HG02678 (cell line): ENCODE measurements around the gene GLCCI1.

ENCODE experiments used
- ATAC-seq: cut with Tn5 transposase; IDR thresholded peaks from one replicate; pipeline ENCODE4 v1.9.1; 2021; ENCODE audit warnings: mild to moderate bottlenecking, moderate library complexity; ENCODE audit not compliant: unreplicated experiment

Gene GLCCI1

DNA sequence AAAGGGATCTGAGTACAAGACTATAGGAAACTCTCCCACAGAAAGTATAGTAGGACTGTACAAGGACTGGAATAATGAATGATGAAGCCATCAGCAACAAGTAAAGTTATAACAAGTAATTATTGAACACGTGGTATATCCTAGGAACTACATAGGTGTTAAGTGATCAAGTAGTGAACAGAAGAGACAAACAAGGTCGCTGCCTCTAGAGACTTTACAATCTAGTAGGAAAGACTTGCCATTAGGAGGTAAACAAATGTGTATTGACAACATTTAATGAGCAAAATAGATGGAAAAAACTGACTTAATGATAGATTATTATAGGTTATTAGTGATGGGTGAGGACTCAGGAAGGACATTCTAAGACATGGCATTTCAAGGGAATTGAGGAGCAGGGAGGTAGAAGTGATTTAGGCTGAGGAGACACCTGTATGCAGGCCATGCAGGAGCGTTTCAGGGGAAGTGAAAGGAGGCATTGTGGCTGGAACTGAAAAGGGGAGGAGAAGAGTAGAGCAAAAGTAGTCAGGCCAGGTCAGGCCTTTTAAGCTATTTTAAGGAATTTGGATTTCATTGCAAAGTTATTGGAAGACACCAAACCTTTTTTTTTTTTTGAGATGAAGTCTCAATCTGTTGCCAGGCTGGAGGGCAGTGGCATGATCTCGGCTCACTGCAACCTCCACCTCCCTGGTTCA is 8.5 kb upstream of the GLCCI1 start:
- peak; percentile 93 for ATAC-seq

DNA sequence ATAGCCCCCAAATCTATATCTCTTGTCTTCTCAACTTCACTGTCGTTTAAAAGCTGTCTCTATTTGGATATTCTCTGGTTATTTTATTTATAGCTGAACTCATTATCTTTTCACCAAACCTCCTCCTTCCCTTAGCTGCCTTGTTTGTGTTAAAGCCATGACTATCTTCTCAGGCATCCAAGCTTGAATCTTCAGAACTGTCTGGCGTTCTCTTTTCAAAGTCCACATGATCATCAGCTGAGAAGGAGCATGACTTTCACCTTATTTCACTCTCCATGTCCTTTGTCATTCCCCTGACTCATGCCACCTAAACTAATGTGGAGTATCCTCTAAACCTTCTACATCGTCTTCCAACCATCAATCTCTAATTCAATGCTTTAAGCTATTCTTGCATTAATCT is 5.7 kb upstream of the GLCCI1 start:
- no peak for ATAC-seq

DNA sequence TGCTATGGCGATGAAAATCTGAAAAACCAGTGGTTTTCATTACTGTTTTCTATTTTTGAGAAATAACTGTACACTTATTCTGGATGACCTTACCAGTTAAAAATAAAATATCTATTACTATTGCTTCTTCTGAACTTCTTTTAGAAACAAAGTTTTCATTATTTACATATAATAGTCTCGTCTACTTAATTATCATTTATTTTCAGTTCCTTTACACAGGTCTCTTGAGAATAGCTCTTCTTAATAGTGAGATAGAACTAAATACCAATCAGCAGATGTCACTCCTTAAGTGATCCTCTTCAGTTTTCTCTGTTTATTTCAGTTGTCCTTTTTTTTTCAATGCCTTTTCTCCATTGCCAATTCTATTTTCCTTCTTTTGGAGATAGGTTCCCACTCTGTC is 4.3 kb upstream of the GLCCI1 start:
- no peak for ATAC-seq

DNA sequence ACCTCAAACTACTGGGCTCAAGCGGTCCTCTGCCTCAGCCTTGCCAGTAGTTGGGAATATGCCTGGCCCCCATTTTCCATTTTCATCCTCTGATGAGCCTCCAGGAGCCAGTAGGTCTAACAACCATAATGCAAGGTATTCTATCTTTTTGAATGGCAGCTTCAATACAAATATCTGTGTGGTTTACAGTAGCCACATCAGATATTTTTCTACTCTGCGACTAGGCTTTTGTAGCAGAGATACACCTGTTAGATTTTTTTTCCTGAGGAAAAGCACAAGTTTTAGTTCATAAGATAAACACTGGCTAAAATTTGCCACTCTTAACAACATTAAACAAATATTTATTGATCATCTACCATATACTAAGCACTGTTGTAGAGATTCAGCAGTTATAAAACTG is 3.9 kb upstream of the GLCCI1 start:
- no peak for ATAC-seq

DNA sequence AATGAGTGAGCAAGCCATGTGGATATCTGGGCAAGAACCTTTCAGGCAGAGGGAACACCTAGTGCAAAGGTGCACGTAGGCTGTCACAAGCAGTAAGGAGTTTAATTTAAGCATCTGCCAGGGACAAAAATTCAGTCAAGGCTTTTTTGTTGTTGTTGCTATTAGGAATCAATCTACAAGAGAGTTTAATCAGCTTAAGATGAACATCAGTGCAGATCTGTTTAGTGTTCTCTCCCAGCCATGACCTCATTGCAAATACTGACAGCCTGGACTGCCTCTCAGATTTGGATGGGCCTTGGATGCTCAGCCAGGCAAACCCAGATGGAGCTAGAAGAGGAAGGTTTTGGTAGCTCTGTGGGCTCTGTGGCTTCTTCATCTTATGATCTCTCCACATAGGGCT is 3.3 kb upstream of the GLCCI1 start:
- ATAC-seq, result no peak

DNA sequence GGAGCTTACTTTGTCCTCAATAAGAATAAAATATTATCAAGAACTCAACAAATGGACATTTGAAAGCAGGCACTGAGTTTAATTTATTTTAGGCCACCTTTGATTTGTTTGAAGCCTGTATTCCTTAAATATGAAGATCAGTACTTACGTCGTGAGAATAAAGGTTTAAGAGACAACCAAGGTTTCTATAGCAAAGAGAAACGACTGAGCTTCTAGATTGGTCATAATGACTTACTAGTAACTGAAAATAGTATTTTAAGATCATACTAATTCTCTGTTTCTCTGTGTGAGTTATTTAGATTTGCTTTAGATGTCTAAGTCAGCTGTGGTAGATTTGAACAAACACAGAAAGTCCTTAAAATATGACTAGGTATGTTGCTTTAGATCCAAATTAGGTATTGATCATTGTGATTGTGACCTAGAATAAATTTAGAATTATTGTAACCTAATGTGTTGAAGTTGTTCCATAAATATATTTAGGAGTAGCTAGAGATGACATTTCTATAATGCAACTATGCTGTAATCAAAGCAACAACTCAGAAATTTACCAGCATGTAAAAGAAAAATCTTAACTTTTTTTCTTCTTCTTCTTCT is 2.4 kb upstream of the GLCCI1 start:
- ATAC-seq, result no peak

DNA sequence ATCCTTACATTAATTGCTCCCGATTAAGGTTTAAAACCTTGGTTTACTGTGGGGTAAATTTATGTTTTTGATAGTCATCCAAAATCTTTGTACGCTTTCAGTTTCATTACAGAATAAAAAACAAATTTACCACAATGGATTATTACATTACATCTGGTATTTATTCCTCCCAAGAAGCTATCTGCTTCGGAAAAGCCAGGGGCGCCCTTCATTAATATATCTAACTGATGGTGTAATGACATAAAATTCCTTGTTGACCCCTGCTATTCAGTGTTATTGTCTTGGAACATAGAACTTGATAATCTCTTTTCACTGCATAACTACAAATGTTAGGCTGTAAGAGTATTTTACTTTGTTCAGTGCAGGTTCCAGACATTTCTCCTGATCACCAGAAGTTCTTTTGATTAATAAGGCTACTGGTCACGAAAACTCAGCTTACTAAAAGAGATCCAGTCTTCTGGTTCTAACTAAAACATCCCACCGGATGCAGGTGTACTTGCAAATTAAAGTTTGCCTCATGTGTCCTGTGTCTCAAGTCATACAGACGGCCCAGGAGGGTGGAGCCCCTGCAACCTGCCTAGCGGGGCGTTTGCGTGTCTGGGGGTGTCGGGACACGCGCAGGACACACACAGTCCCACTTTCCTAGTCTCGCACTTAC is 581 bp upstream of the GLCCI1 start:
- ATAC-seq, result no peak

DNA sequence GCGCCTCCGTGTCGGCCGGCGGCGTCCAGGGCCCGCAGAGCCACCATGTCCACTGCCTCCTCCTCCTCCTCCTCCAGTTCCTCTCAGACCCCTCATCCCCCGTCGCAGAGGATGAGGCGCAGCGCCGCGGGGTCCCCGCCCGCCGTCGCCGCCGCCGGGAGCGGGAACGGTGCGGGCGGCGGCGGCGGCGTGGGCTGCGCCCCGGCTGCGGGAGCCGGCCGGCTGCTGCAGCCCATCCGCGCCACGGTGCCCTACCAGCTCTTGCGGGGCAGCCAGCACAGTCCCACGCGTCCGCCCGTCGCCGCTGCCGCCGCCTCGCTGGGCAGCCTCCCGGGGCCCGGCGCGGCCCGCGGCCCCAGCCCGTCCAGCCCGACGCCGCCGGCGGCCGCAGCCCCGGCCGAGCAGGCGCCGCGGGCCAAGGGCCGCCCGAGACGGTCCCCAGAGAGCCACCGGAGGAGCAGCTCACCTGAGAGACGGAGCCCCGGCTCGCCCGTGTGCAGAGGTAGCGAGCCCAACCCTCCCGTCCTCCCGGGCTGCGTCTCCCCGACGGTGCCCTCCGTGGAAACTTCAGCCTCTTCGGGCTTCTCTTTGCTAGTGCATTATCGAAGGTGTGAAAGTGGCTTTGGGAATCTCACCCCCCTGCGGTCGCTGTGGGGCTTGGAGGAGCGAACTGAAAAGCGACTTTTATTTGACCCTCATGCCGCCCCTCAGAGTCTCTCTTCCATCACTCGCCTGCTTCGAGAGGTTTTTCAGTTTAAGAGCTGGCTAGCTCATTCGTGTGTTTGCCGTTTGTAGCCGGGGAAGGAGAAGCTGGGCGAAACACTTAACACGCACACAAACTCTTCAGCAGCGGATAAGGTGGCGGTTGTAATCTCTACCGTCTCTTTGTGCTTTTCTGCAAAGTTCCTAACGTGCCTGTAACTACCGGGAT is 975 bp downstream of the GLCCI1 start:
- peak; percentile 2 for ATAC-seq

DNA sequence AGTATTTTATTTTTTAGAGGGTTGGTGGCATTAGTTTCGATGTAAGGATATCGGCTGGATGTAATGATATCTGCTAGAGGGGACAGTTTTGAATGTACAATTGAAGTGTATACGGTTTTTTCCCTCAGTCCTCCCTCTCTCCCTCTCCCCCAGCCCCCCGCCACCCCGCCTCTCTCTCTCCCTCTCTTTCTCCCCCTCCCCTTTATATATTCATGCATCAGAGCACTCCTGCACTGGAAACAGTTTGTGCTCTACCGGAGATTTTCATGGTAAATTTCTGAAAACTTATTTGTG is 1.6 kb downstream of the GLCCI1 start:
- ATAC-seq, result no peak

DNA sequence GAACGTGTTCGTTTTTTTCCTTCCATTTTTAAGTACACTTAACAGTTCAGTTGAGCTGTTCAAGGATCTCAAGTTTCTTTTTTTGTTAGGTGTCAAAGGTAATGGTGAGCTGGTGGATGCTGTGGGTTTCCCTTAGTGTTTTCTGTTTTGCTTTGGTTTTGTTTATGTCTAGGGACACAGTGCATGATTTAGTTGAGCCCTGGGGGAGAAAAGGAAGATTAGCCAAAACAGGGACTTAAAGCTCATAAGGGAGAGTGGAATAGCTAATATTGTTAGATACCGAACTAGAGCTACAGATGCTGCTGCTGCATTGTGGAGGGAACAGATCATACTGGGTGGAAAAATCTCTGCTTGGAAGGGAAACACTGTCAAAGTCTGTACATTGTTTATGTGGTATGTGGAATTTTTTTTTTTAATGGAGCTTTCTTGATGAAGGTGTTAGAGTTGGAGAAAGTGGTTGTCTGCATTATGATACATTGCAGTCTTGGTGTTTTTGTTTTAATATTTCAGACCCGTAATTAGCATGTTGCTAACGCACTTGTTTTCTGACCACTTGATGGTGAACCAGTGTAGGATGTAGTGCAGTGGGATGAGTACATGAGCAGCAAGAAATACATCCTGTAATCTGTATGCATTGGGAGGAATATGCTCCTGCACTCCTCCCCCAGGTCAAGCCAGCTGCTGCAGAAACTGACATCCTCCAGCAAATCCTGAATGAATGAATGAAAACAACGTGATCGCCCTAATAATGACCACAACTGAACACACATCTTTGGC is 2.1 kb downstream of the GLCCI1 start:
- ATAC-seq, result no peak

DNA sequence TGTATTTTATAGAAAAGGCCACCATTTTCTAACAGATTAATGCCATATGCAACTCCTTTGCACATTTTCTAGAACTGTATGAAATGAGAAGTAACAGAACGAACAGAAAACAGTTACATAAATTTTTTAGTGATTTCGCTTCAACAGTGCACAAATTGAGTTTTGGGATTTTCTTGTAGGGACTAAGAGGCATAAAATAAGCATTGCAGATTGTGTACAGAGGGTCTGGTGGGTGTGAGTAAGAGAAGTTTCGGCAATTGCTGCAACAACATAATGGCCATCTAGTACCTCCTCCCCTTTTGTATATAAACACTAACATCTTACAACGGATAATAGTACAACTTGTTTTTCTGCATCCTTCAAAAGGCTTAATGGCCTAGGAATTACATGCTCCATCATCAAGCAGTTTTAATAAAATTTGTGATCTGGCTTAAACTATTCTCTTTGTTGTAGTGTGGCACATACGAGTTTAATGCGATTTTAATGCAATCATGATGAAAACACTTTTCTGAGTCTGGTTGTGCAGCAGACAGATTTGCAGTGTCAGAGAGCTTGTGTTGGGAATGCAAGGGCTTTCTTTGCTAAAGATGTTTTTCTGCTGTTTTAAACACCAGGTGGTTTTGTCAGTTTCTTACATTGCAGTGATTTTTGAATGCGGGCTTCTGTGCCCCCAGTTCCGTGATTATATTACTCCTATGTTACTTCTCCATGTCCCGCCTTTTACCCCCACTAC is 2.9 kb downstream of the GLCCI1 start:
- no peak for ATAC-seq

DNA sequence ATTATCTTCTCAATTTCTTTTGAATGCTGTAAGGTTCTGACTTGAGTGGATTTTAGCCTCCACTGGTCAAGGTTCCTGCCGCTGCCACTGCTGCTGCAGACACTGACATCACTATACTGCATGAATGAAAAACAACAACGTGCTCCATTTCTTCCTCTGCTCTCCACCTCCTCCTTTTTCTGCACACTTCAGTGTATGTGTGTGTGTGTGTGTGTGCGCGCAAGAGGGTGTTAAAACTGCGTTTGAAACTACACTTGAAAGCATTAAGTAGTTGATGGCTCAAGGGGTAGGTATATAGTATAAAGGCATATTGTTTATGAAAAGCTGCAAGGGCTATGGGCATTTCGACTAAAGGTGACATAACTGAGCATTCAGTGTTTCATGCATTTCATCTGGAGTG is 3.5 kb downstream of the GLCCI1 start:
- ATAC-seq, result no peak

DNA sequence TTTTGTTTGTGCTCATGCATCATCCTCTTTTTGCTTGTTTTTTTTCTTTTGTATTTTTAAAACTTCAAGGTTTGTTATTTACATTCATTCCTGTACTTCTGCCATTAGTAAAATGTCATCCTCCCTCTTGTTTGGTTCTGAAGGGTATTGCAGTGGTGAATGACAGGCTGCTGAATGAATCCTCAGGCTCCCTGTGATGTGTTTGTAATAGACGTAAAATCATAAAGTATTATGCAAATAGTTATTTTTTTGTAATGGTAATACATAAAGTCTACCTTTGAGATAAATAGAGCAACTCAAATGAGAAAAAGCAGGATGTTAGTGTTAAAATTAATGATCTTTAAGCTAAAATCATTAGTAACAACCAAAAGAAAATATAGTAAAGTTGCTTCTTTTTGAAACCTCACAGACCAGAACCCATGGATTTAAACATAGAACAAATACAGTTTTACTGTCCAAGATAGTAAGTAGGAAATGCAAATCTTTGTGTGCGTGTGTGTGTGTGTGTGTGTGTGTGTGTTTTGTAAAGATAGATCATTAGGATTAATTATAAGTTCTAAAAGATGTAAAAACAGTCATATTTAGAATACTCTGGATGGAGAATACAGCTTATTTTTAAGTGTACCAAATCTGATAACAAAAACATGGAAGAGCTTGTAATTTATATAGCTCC is 4.5 kb downstream of the GLCCI1 start:
- ATAC-seq, result no peak

DNA sequence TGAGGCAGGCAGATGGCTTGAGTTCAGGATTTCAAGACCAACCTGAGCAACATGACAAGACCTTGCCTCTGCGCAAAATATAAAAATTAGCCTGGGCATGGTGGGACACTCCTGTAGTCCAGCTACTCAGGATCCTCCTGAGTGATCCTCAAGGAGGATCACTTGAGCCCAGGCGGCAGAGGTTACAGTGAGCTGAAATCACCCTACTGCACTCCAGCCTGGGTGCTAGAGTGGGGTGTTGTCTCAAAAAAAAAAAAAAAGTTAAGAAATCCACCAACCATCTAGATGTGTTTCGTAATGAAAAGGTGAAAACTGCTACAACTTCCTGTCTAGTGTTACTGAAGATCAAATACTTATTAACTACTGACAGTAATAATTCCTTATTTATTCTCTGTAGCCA is 8.1 kb downstream of the GLCCI1 start:
- ATAC-seq, result no peak

DNA sequence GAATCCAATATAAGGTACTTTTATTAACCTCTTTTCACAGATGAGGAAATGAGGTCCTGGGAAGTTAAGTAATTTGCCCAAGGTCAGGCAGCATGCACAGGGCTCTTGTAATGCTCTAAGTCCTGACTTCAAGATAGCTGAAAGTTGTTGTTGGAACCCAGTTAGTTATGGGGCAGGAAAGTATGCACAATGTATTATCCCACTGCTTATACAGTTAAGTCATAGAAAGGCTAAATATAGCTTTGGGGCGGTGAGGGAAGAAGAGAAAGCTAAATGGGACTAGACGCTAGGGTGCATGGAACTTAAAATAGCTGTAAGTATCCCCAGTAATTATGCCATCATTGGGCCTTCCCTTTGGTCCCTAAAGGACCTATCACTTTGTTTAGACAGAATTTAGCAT is 9.2 kb downstream of the GLCCI1 start:
- ATAC-seq, result no peak

DNA sequence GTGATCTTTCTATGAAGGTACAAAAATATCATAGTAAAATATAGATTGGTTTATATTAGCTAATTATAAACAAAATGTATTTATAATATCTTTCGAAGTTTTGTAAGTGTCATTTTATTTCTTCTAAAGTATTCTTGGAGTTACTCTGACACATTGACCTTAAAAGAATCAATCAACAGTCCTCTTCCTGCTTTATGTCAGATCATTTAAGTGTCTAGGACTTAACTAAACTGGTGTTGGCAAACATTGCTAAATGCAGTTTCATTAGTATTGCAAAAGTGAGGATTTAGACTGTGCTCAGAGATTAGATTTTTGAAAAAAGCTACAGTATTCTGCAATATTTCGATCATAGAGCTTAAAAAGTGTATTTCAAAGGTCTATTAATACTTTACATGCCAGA is 10.3 kb downstream of the GLCCI1 start:
- no peak for ATAC-seq

DNA sequence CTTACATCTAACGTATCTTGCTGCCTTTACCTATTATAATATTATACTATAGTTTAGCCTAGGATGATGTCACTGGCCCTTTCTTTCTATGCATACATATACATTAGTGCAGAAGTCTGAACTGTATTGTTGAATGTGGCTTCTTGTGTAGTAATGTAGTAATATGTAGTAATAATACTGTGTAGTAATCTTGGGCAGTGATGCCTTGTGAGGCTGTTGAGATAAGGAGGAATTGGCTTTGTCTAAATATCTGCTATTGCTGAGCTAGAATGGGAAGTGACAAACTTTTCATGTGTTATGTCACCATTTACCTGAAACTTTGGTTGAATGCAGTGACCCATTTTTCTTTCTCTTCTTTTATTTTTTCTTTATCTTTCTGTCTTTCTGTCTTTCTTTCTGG is 11.0 kb downstream of the GLCCI1 start:
- ATAC-seq, result no peak

DNA sequence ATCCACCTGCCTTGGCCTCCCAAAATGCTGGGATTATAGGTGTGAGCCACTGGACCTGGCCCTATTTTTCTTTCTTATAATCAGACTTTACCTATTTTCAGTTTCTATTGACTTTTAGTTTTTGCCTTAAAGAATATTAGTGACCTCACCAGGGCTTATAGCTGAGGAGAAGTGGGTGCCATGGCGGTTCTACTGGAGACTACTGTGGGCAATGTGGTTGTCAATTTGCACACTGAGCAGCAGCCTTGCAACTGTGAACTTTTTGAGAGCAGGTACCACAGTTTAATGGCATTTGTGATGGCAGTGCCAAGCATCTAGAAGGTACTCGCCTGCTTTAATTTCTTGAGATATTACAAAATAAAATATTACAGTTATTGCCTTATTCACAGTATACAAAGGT is 11.5 kb downstream of the GLCCI1 start:
- no peak for ATAC-seq

DNA sequence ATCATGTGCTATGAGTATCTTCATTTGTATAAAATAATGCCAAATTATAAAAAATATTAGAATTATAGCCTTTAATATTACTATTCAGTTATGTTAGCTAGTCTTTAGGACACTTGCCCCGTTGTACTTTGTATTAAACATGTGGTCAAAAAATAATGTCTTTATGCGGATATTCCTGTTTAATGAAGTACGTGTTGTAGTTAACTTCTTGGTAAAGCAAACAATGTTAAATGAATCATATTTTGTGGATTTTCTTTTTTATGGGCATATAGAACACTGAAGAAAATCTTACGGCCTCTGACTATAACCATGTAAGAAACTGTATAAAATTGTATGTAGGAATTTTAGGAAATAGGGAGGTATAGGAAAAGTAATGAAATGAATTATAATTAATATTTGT is 14.3 kb downstream of the GLCCI1 start:
- ATAC-seq, result no peak

DNA sequence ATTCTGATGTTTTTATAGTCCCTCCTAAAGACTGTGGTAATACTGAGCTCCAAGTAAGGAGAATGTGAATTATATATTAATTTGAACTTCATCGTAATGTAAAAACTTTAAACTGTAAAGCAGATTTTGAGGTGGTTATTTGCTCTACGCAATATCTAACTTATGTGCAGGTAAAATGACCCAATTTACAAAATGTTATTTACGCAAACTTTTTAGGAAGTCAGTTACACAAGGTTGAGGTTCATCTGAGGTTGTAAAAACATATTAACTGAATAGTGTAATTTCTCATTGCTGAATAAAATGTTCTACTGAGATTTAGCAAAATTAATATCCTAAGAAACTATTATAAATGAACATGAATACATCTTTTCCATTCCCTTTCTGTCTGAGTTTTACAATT is 15.8 kb downstream of the GLCCI1 start:
- no peak for ATAC-seq
